Measurements from ENCODE around the gene C10orf105.
A peak's percentile ranks its signal among the peaks of the same experiment; 100 is the strongest.

Gene C10orf105

GRCh38 chr10:71715860-71716259 lies 3.7 kb downstream of the C10orf105 start:
- DNase-seq, result no peak

- no peak for DNase-seq
These were observed 4.6 kb downstream of the C10orf105 start for GRCh38 chr10:71715026-71715425.

GRCh38 chr10:71714592-71714991 lies 5.0 kb downstream of the C10orf105 start:
- no peak for DNase-seq

GRCh38 chr10:71714031-71714410 lies 5.6 kb downstream of the C10orf105 start:
- DNase-seq, result no peak

- DNase-seq, result peak; percentile 50
These were observed 6.2 kb downstream of the C10orf105 start for GRCh38 chr10:71713135-71714030.

GRCh38 chr10:71712572-71713134 lies 6.9 kb downstream of the C10orf105 start:
- peak; percentile 50 for DNase-seq

GRCh38 chr10:71712170-71712569 lies 7.4 kb downstream of the C10orf105 start:
- DNase-seq, result no peak

GRCh38 chr10:71711052-71711623 lies 8.4 kb downstream of the C10orf105 start:
- no peak for DNase-seq

- DNase-seq, result no peak
These were observed 9.1 kb downstream of the C10orf105 start for GRCh38 chr10:71710519-71710918.

- no peak for DNase-seq
These were observed 10.4 kb downstream of the C10orf105 start for GRCh38 chr10:71708897-71709882.

GRCh38 chr10:71708301-71708703 lies 11.3 kb downstream of the C10orf105 start:
- peak; percentile 77 for DNase-seq

- DNase-seq, result no peak
These were observed 12.3 kb downstream of the C10orf105 start for GRCh38 chr10:71707240-71707789.

GRCh38 chr10:71706216-71707121 lies 13.1 kb downstream of the C10orf105 start:
- no peak for DNase-seq

GRCh38 chr10:71705582-71705981 lies 14.0 kb downstream of the C10orf105 start:
- DNase-seq, result no peak

- DNase-seq, result no peak
These were observed 14.8 kb downstream of the C10orf105 start for GRCh38 chr10:71704816-71705215.

GRCh38 chr10:71703577-71703976 lies 16.0 kb downstream of the C10orf105 start:
- DNase-seq, result no peak

GRCh38 chr10:71701496-71702132 lies 18.0 kb downstream of the C10orf105 start:
- DNase-seq, result no peak

- DNase-seq, result no peak
These were observed 18.7 kb downstream of the C10orf105 start for GRCh38 chr10:71700731-71701368.

GRCh38 chr10:71698737-71699136 lies 20.8 kb downstream of the C10orf105 start:
- no peak for DNase-seq
